ENCODE data around the gene AKAP8L. TPM values are rescaled to one million over a fixed set of nuclear protein-coding genes. Genes with fewer than 3 reads are reported as not detected.

AKAP8L gene
- total and polyA plus RNA-seq, 2 of the 8 experiments (the other 6 are each of a cell fraction or from before 2014, with no cell fraction given), result 75.1 to 138 TPM

- TF ChIP-seq CHD7 (IDR thresholded peaks at IDR 0.05; ENCODE audit: insufficient replicate concordance, low read length) (no peak), RFX5 (IDR thresholded peaks at IDR 0.05; ENCODE audit: borderline replicate concordance, low read depth, low read length) (no peak), PHF8 (conservative IDR thresholded peaks at IDR 0.05; ENCODE audit: low read depth, low read length) (no peak), CTBP2 (IDR thresholded peaks at IDR 0.05; ENCODE audit: borderline replicate concordance, insufficient read depth, insufficient read length, low read length) (no peak)
Measured at GRCh38 chr19:15404780-15405211, 14.0 kb downstream of the AKAP8L start (continued).

Data from H1 (cell line).